Measurements from ENCODE around the gene SLC35F3.

DNA sequence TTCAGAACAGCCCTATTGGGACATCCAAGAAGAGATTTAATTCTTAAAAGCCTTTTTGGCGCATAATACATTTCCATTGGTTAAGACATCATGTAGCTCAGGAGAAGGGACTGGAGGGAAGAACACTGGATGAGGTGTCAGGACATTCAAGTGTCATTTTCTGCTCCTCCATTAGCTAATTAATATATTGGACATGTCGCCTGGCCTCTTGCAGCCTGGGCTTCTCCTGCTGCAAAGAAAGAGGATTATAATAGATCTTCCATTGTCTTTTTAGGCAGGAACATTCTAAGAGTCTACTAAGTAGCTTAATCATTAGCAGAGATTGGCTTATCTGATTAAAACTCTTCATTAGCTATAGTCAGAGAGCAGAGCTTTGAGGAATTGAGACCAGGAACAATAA is 317.1 kb downstream of the SLC35F3 start:
- TF ChIP-seq CTCF (IDR thresholded peaks at IDR 0.05; ENCODE audit: low read depth, low read length, poor library complexity, severe bottlenecking) (no peak), EZH2phosphoT487 (IDR thresholded peaks at IDR 0.05; ENCODE audit: borderline replicate concordance, low read length) (no peak)
